EH (cell line): ENCODE results near the gene WDFY3.
"Not testable (repeated sequence)": the region's sequence is repeated elsewhere in the genome, so short reads cannot be mapped to it uniquely, and the experiment has no call there.

Experiments used
- DNase-seq: peaks from one replicate; pipeline ENCODE4 v3.0.0-alpha.2; 2015; ENCODE audit warnings: low read depth

WDFY3 gene

GRCh38 chr4:84673475-84674240, 292.8 kb downstream of the WDFY3 start:
- peak; percentile 91 for DNase-seq

GRCh38 chr4:84672177-84672576, 294.3 kb downstream of the WDFY3 start:
- peak; percentile 64 for DNase-seq

- no peak for DNase-seq
These were observed 297.3 kb downstream of the WDFY3 start for GRCh38 chr4:84669201-84669600.

- no peak for DNase-seq
These were observed 300.1 kb downstream of the WDFY3 start for GRCh38 chr4:84666439-84666838.

GRCh38 chr4:84664767-84665166, 301.7 kb downstream of the WDFY3 start:
- DNase-seq: not testable (repeated sequence)

- DNase-seq: no peak
These were observed 305.1 kb downstream of the WDFY3 start for GRCh38 chr4:84661191-84661939.

GRCh38 chr4:84660606-84661005, 305.9 kb downstream of the WDFY3 start:
- no peak for DNase-seq

GRCh38 chr4:84652478-84652877, 314.0 kb downstream of the WDFY3 start:
- no peak for DNase-seq

GRCh38 chr4:84651499-84651898, 315.0 kb downstream of the WDFY3 start:
- no peak for DNase-seq

- no peak for DNase-seq
These were observed 317.4 kb downstream of the WDFY3 start for GRCh38 chr4:84648863-84649647.

- DNase-seq: no peak
These were observed 318.3 kb downstream of the WDFY3 start for GRCh38 chr4:84648178-84648577.

- peak; percentile 2 for DNase-seq
These were observed 319.1 kb downstream of the WDFY3 start for GRCh38 chr4:84647312-84647884.

- no peak for DNase-seq
These were observed 322.4 kb downstream of the WDFY3 start for GRCh38 chr4:84644087-84644486.

GRCh38 chr4:84639145-84639544, 327.3 kb downstream of the WDFY3 start:
- no peak for DNase-seq

- DNase-seq: no peak
These were observed 328.4 kb downstream of the WDFY3 start for GRCh38 chr4:84638092-84638491.

GRCh38 chr4:84634961-84635360, 331.5 kb downstream of the WDFY3 start:
- DNase-seq: no peak

GRCh38 chr4:84632092-84632491, 334.4 kb downstream of the WDFY3 start:
- DNase-seq: peak; percentile 36

GRCh38 chr4:84631573-84631972, 334.9 kb downstream of the WDFY3 start:
- DNase-seq: no peak

- no peak for DNase-seq
These were observed 339.8 kb downstream of the WDFY3 start for GRCh38 chr4:84626673-84627072.

GRCh38 chr4:84623661-84624060, 342.8 kb downstream of the WDFY3 start:
- no peak for DNase-seq

GRCh38 chr4:84622959-84623358, 343.5 kb downstream of the WDFY3 start:
- DNase-seq: no peak
